ENCODE measurements around the gene HPCAL4.

The HPCAL4 gene

DNA sequence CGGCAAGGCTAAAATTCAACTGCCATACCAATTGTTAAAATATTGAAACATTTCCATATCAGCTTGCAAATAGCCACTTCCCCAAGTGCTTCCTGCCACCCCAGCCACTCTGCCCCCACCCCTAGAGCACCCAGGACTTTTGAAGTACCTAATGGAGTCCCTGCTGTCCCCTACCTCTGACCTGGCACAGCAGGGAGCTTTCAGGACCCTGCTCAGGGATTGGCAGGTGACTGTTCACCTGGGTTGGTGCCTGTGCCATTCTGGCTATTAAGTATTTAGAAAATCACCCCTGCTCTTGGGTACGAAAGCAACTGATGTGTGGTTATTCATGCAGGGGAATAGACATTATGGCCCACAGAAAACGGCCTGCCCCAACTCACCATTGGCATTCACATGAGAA lies 9.1 kb upstream of the HPCAL4 start:
- no peak for DNase-seq (ENCODE audit: low read depth)

DNA sequence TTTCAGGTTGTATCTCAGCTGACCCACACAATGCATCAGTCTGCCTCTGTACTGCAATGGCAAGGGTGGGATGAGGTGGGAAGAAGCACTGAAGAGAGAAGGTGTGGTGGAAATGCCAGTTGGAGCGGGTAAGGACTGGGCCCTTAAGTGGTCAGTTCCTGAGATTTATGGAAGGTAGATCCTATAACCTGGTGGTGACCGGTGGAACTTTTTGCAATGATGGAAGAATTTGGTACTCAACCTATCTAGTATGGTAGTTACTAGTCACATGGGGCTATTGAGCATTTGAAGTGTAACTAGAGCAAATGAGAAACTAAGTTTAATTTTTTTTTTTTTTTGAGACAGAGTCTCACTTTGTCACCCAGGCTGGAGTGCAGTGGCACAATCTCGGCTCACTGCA lies 8.2 kb upstream of the HPCAL4 start:
- DNase-seq (ENCODE audit: low read depth): no peak

DNA sequence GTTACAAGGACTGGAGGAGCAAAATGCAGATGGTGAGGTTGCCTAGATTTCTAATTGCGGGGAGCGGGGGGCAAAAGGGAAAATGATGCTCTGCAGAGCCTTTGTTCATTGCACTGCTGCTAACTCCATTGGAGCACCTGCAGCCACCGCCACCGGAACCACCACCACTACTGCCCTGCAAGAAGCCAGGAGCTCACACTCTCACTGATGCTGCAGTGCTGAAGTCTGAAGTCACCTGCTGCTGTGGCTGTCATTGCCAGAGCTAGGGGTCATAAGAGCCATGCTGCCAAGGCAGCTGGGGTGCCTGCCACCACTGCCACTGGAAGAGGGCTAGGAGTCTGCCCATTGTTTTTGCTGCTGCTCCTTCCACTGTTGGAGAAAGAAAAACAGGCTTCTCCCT lies 7.3 kb upstream of the HPCAL4 start:
- DNase-seq (ENCODE audit: low read depth): no peak

DNA sequence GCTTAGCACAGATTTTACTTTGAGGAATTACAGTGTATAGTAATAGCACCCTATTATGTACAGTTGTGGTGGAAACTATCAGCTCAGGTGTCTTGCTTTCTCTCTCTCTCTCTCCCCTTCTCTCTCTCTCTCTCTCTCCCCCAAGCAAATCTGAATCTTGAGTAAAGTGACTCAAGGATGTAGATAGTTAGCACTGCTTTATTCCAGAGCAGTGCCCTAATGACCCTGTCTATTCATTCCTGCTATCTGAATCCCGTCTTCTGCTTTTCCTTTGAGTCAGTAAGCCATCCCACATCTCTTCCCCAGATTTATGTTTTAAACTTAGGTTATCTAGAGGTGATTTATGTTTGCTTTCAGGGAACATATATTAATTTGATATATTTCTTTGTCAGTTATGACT lies 5.2 kb upstream of the HPCAL4 start:
- no peak for DNase-seq (ENCODE audit: low read depth)

DNA sequence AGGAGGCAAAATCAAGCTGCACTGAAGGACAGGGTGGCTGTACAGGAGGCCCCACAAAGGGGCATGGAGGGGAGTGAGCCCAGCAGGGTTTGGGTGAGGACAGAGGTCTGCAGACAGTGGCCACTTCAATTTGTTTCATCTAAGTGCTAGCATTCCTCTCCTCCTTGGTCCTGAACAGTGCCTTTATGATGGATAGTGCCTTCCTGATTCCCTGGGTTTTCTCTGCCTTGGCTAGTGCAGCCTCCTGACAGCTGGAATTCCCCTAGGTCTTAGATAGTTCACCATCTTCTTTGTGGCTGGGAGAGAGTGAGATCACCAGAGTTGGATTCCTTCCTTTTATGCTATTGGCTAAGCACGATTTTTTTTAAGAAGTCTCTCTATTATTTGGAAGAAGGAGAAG lies 3.8 kb upstream of the HPCAL4 start:
- no peak for DNase-seq (ENCODE audit: low read depth)

DNA sequence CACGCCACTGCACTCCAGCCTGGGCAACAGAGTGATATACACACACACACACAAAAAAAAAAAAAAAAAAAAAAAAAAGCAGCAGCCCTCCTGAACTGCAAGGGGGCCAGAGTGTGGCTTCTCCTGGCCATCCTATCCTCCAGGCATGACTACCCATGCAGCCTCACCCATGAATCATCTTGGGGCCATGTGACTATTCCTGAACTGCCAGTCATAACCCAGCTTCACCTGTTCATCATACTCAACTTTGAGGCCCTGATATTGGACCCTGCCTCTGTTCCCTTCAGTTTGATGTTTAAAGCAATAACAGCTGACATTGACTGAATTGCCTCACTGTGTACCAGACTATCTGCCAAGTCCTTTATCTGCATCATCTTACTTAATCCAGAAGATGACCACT lies 2.8 kb upstream of the HPCAL4 start:
- no peak for DNase-seq (ENCODE audit: low read depth)

DNA sequence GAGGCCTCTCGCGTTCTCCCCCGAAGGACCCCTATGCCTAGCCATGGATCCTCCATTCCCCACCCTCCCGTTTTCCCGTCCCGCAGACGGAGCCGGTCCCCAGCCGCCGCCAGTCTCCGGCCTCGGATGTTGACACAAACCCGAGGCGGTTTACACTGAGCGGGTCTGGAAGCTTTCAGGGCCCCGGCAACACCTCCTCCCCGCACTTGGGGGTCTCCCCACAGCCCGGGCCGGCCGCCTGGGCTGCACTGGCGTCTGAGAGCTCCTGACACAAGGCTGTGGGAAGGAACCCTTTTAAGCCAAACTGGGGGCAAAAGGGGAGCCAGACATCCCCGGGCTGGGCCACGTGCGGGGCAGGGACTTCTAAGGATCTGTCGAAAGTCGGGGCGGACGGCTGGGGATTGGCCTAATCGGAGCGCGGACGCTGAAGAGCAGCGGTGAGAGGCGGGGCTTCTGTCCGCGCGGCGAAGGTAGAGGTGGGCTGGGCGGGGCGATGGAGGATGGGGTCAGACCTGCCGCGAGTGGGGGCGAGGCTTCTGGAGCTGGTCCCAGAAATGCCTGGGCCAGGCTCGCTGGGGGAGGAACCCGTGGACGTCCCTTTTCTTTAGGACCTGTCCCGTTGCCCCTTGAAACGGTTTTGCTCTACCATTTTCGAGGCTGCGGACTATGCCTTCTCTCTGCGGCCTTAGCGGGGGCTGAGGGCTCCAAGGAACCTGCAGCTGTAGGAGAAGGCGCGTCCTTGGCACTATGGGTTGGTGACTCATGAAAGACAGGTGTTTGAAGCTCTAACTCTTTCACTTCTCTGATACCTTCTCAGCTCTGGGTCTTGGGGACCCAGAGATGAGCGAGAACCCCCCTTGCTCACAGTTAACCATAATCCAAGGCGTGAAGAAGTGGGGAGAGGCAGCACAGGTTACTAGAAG lies 1.2 kb upstream of the HPCAL4 start:
- no peak for DNase-seq (ENCODE audit: low read depth)

DNA sequence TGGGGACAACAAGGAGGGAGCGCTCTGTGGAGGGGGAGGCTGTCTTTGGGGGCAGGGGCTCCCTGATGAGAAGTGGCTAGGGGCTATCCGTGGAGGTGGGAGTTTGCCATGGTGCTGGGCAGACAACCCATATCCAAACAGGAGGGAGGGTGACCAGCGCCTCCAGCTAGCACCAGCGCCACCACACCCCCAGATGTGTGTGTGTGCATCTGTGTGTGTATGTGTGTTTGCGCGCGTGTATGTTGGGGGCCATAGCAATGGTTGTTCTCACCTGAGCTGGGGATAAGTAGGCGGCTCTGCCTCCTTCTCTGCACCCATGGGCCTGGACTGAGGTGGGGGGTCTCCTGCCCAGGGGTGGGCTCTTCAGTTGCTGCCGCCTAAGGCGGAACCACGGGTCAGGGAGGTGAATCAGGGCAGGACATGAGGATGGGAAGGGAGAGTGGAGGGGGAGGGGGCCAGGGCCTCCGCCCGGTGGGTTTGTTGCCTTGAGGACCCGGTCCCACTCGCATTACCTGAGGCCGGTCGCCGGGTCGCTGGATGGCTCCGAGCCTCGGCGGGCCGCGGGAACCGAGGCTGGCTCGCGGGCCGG lies 345 bp downstream of the HPCAL4 start:
- DNase-seq (ENCODE audit: low read depth): no peak

DNA sequence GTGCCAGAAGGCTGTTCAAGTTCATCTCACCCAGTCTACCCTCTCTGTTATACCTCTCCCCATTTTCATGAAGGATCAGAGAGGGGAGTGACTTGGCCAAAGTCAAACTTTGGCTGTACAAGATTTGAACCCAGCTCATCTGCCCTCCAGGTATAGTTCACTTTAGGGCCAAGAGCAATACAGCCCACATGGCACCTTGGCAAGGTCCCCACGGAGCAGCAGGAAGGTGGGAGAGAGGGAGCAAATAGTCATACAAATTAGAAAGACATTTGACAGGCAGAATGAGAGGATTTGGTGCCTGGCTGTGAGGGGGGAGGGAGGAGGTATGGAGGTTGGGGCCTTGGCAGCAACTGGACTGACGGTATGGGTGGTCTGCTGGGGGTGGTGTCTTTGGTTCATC lies 1.0 kb downstream of the HPCAL4 start:
- DNase-seq (ENCODE audit: low read depth): no peak

DNA sequence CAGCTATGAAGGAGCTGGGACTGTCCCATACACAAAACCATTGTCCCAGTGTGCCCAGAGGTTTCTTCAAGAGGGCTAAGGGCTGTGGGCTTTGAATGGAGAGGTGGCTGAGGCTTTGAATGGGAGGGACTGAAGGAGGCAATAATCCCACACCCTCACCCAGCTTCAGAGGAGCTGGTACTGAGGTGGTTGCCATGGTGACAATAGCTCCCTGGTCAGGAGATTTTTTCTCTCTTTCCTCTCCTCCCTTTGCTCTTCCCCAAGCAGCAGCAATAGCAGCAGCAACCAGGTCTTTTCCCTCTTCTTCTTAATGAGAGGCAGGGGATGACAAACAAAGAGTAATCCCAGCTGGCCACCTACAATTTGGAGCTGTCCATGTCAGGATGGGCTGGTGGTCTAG lies 1.6 kb downstream of the HPCAL4 start:
- DNase-seq (ENCODE audit: low read depth): no peak

DNA sequence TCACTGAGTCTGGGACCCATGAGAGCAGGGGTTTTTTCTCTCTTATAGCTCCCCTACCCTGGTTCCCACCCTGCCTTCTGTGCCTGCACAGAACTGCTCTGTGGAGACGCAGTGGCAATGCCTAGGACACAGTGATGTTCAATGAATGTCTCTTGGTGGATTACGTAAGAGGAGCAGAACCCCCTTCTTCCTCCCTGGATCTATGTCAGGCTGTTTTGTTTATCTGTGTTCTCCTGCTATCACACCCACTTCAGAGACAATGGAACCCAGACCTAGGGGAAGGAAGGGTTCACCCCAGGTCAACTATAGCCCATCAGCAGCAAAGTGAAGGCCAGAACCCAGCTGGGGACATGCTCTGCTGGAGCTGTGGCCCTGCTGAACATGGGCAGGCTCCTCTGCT lies 2.0 kb downstream of the HPCAL4 start:
- no peak for DNase-seq (ENCODE audit: low read depth)

DNA sequence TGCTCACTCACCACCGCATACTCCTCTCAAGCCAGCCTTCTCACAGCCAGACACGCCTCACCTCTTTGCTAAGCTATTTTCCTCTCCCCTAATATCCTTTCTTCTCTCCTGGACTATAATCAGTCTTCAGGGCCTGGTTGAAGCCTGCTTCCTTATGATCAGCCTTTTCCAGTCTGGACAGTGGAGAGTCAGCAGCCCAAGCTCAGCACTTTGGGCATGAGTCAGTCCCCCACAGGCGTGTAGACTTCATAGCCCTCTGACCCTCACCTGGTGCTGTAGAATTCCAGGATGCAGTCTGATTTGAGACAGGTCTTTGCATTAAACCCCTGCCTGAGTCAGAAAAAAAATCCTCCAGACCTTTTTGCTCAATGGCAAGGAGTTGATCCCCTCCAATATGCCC lies 2.5 kb downstream of the HPCAL4 start:
- DNase-seq (ENCODE audit: low read depth): no peak

DNA sequence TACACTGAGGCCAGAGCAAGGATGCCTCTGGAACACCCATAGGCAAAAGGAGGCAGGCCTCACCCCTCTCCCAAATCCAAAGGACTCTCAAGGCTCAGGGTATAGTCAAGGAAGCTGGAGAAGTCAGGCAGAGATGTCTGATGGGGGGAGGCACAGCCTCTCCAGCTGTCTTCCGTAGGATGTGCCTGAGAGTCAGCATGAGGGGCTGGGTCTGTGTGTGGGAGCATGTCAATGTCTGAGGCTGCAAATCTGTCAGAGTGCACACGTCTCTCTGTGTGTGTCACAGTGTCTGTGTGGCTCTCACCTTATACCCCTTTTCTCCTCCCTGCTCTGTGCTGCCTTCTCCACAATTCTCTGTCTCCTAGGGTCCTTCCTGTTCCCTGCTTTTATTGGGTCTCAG lies 4.0 kb downstream of the HPCAL4 start:
- no peak for DNase-seq (ENCODE audit: low read depth)

DNA sequence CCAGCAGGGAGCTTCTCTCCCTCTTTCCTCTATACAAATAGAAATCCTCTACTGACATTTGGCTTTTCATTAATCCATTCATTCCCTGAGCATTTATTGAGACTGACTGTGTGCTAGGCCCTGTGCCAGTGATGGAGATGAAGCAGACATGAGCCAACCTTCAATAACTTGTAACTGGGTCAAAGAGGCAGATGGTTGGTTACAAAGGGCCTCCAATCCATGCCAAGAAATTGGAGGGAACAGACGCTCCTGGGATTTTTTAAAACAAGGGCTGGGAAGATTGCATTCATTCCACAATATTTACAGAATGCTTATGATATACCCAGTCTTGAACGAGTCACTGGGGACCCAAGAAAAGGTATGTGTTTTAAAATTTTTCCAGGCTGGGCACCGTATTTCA lies 6.2 kb downstream of the HPCAL4 start:
- DNase-seq (ENCODE audit: low read depth): no peak

DNA sequence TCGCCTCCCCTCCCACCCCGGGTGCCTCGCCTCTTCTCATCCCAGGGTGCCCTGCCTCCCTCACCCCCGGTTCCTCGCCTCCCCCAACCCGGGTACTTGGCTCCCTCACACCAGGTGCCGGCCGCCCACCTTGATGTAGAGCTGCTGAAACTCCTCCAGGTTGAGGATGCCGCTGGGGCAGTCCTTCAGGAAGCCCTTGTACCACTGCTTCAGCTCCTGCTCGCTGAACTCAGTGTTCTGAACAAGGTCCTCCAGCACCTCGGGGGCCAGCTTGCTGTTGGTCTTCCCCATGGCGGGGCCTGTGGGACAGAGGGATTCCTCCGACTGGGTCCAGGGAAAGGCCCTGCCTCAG lies 6.9 kb downstream of the HPCAL4 start:
- no peak for DNase-seq (ENCODE audit: low read depth)

DNA sequence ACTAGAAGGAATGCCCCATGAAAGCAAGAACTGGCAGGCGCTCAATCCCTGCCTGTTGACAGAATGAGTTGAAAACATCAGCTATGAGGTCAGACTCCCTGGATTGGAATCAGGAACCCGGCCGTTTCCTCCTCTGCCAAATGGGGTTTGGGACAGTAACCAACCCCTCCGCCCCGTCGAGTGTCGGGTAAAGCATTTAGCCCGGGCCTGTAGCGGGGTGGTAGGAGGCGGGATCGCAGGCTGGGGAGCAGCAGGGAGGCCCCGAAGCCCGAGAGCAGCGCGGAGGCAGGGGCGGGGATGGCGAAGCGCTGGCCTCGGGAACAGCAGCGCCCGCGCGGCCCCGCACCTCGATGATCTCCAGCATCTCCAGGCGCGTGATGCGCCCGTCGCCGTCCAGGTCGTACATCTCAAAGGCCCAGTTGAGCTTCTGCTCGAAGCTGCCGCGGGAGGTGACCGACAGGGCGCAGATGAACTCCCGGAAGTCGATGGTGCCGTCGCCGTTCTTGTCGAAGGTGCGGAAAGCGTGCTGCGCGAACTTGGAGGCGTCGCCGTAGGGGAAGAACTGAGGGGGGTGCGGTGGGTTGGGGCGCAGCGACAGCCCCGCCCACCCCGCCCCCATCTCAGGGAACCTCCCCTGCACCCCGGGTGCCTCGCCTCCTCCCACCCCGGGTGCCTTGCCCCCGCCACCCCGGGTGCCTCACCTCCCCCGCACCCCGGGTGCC lies 7.5 kb downstream of the HPCAL4 start:
- DNase-seq (ENCODE audit: low read depth): no peak

DNA sequence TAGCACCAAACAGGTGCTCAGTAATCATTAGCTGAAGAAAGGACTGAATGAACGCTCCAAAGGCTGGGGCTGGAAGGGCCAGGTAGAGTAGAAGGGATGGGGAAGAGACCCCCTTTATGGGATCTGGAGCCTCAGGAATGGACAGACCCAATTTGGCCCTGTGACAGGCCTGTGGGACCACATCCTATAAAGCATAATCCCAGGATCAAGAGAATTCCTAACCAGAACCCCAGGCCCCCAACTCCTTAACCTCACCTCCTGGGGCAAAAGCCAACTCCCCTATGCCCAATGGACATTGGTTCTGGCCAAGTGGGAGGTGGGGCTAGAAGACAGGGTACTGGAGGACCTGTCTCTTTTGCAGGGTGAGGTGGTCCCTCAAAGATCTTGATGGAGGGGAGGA lies 9.2 kb downstream of the HPCAL4 start:
- no peak for DNase-seq (ENCODE audit: low read depth)

DNA sequence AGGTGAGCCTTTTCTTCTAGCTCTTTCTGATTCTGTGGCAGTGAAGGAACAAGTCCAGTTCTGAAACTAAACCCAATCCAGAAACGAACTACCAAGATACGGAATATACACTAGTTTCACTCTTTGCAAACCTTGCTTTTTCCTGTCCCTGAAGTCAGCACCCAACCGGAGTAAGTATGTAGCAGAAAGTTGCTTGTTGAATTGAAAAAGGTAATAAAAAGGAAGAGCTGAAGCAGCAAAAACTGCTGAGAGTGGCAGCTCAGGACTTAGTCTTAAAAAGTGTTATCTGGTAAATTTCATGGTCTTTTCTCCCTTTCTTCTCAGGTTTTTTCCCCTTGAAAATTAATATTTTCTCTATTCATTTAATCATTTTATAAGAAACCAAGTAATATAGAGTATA lies 9.9 kb downstream of the HPCAL4 start:
- no peak for DNase-seq (ENCODE audit: low read depth)

DNA sequence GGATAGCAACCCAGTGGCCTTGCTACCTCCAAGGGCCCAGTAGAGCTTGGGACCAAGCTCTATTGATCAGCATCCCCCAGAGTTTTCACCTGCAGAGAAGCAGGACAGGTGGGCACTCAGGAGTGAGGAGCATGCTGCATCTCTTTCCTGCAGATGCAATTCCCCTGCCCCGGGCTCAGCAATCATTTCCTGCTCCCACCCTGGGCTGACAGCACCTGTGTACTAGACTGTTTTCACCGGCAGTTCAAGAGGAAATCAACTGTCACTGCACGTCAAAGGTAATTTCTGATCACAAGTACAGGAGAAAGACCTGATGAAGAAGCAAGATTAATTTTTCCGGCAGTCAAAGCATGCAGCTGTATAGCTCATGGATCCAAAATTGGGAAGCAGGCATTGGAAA lies 10.5 kb downstream of the HPCAL4 start:
- DNase-seq (ENCODE audit: low read depth): no peak

DNA sequence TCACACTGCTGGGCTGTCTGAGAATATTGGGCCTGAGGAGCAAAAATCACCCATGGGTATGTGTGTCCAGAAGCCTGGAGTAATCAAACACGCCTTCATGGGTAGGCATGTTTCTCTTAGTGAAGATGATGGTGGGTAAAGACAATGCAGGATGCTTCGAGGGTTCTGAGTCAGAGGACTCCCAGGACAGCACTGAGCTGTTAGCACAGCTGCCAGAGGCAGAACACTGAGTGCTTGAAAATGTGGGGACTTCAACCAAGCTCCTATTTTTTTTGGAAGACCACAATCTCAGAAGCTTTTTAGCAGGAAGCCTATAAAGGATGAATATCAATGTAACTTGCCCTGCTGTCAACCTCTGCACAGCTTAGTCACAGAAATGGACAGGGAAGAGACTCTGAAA lies 11.4 kb downstream of the HPCAL4 start:
- no peak for DNase-seq (ENCODE audit: low read depth)

DNA sequence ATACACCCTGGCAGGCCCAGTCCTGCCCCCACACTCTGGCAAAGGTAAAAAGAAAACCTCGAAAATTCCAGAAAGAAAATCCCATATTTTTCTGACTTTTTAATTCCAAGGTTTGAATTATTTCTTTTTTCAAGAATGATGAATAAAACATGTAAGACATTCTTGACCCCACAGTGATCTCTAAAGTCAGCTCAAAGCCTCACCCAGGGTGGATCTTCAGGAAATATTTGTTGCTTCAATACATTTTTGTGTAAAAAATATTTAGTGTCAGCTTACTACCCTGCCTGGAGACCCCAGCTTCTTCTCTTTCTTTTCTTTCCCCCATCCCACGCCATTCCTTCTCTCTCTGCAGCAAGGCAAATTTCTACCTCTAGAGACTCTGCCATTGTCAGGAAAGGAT lies 12.3 kb downstream of the HPCAL4 start:
- no peak for DNase-seq (ENCODE audit: low read depth)

DNA sequence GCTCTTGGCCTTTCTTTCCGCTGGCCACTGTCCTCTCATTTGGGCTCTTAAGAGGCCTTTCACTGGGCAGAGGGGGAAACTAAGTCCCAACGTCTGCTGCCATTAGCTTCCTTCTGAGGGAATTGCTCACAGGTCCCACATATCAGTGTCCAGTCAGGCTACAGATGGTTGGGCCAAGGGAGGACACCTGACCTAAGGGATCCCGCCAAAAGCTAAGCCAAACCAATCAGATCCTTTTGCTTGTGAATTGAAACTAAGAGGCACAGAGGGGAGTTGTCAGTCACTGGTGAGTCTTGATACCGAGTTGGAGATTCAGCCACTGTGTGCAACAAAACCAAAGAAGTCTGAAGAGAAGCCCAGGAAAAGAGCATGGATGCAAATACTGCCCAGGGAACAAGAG lies 13.6 kb downstream of the HPCAL4 start:
- DNase-seq (ENCODE audit: low read depth): no peak

DNA sequence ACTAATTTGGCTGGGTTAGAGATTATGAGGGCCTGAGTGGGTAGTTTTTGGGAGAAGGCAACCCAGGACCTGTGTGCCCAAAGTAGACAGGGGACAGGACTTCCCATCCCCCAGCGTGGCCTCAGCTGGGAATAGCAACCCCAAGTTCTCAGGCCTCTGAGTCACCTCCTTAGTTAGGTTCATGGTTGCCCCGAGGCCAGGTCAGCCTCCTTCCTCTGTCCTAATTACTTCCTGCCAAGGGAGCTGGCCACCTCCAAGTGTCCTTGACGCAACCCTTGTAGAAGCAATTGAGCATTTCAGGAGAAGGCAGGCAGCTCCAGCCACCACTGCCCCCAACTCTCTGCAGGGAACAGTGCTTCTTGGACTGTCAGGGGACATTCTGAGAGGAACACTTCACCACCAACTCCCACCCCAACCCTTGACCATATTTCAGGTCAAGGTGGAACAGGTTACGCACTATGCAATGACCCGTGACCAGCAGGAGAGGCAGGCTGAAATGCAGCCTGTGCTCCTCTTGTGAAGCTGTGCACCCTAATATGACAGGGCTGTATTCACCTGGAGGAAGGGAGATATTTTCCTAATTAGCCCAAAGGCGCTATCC lies 14.2 kb downstream of the HPCAL4 start:
- no peak for DNase-seq (ENCODE audit: low read depth)
